Measurements from ENCODE around the gene VSNL1.
A peak's percentile ranks its signal among the peaks of the same experiment; 100 is the strongest.

Gene VSNL1

GRCh38 chr2:17518212-17519154, 22.0 kb upstream of the VSNL1 start, which contains the start of gene RAD51AP2:
Gene RAD51AP2, minus strand, starts transcription at chr2:17518440. Its CDS starts 25 bp downstream, at chr2:17518415.
- H3K4me3 ChIP-seq (ENCODE audit: low read depth, low read length) = peak within 1 kb of the TSS; percentile 28
- no peak for DNase-seq (ENCODE audit: low read depth)
- no peak for TF ChIP-seq CTCF (IDR thresholded peaks at IDR 0.05; ENCODE audit: control insufficient read depth, extremely low read depth, insufficient read depth)

GRCh38 chr2:17519486-17519885, 21.0 kb upstream of the VSNL1 start:
- no peak for DNase-seq (ENCODE audit: low read depth)
- no peak for TF ChIP-seq CTCF (IDR thresholded peaks at IDR 0.05; ENCODE audit: control insufficient read depth, extremely low read depth, insufficient read depth)
- no peak overlapping the region for H3K4me3 ChIP-seq (ENCODE audit: low read depth, low read length)

- no peak overlapping the region for H3K4me3 ChIP-seq (ENCODE audit: low read depth, low read length)
- TF ChIP-seq CTCF (IDR thresholded peaks at IDR 0.05; ENCODE audit: control insufficient read depth, extremely low read depth, insufficient read depth) = no peak
- DNase-seq (ENCODE audit: low read depth) = no peak
Observed at GRCh38 chr2:17520761-17521160, 19.7 kb upstream of the VSNL1 start.

GRCh38 chr2:17521621-17522020, 18.9 kb upstream of the VSNL1 start:
- DNase-seq (ENCODE audit: low read depth) = no peak
- H3K4me3 ChIP-seq (ENCODE audit: low read depth, low read length) = no peak overlapping the region
- no peak for TF ChIP-seq CTCF (IDR thresholded peaks at IDR 0.05; ENCODE audit: control insufficient read depth, extremely low read depth, insufficient read depth)

- no peak for TF ChIP-seq CTCF (IDR thresholded peaks at IDR 0.05; ENCODE audit: control insufficient read depth, extremely low read depth, insufficient read depth)
- no peak for DNase-seq (ENCODE audit: low read depth)
- H3K4me3 ChIP-seq (ENCODE audit: low read depth, low read length) = no peak overlapping the region
Observed at GRCh38 chr2:17522303-17522702, 18.2 kb upstream of the VSNL1 start.

GRCh38 chr2:17529771-17530170, 10.7 kb upstream of the VSNL1 start:
- DNase-seq (ENCODE audit: low read depth) = no peak
- no peak overlapping the region for H3K4me3 ChIP-seq (ENCODE audit: low read depth, low read length)
- no peak for TF ChIP-seq CTCF (IDR thresholded peaks at IDR 0.05; ENCODE audit: control insufficient read depth, extremely low read depth, insufficient read depth)

Measured in LNCaP clone FGC (cell line).